GM18520 (cell line): Measurements from ENCODE around the gene SIGLEC9.

ENCODE experiments used
- ATAC-seq: cut with Tn5 transposase; IDR thresholded peaks from one replicate; pipeline ENCODE4 v1.9.1; 2021; ENCODE audit not compliant: unreplicated experiment

SIGLEC9 gene

DNA sequence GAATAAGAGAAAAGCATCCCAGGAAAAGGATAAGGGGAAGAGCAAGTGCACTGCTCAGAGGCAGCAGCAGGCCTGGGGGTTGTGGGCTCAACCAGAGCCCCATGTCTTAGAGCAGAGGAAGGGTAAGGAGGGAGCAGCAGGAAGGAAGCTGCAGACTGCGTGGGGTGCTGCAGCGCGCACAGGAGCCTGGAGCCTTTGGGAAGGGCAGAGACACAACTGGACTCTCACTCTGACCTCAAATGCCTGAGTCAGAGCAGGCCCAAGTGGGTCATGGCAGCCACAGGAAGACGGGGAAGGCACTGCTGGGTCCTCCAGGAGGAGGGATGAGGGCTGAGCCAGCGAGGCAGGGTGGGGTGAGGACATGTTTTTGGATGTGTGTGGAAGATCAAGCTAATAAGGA is 49.0 kb downstream of the SIGLEC9 start:
- no peak for ATAC-seq

DNA sequence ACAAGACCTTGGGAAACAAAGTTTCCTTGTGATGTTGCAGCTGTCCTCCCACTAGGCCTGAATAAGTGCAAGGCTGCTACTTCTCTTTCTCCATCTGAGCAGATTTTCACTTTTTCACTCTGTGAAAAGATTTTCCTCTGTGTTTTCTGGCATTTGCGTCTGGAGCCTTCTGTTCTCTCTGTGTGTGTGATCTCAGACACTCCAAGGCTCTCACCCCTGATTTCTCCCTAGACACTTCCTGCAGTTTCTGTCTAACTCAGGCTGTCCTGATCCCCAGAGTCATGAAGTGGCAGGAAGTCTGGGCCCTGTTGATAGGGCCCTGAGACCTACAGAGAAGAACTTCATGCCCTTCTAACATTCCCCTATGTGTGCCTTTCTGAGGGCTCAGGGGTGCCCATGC is 54.5 kb downstream of the SIGLEC9 start:
- ATAC-seq = no peak
